ENCODE data around the gene MGAT4A.
"Not testable (repeated sequence)": the region's sequence is repeated elsewhere in the genome, so short reads cannot be mapped to it uniquely, and the experiment has no call there.

GRCh38 chr2:98594665-98595064, 136.3 kb downstream of the MGAT4A start:
- TF ChIP-seq, protein P1, sequence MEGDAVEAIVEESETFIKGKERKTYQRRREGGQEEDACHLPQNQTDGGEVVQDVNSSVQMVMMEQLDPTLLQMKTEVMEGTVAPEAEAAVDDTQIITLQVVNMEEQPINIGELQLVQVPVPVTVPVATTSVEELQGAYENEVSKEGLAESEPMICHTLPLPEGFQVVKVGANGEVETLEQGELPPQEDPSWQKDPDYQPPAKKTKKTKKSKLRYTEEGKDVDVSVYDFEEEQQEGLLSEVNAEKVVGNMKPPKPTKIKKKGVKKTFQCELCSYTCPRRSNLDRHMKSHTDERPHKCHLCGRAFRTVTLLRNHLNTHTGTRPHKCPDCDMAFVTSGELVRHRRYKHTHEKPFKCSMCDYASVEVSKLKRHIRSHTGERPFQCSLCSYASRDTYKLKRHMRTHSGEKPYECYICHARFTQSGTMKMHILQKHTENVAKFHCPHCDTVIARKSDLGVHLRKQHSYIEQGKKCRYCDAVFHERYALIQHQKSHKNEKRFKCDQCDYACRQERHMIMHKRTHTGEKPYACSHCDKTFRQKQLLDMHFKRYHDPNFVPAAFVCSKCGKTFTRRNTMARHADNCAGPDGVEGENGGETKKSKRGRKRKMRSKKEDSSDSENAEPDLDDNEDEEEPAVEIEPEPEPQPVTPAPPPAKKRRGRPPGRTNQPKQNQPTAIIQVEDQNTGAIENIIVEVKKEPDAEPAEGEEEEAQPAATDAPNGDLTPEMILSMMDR (IDR thresholded peaks at IDR 0.05; ENCODE audit: low read length), result not testable (repeated sequence)
- not testable (repeated sequence) for TF ChIP-seq EZH2phosphoT487 (IDR thresholded peaks at IDR 0.05; ENCODE audit: low read length)

Data from MM.1S (cell line).